ENCODE measurements around the gene EI24. TPM values are rescaled to one million over a fixed set of nuclear protein-coding genes. Genes with fewer than 3 reads are reported as not detected.

The EI24 gene
- polyA plus RNA-seq, 2 of the 4 experiments (the other 2 are of a cell fraction), result 112 to 132 TPM

DNA sequence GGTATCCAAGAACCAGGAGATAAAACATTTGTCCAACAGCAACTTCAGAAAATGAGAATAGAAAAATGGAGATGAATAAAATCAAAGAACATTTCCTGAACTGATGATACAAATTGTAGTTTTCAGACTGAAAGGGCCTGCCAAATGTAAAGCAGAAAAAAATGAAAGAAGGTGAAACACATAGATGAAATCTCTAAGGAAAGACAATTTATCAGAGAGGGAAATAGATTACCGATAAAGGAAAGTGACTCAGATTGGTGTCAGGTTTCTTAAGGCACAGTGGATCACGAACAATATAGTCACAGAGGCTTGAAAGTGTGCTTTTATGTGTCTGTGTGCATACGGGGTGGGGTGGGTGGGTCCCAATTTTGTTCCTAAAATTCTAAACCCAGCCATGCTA, 19.2 kb downstream of the EI24 start:
- ATAC-seq (no peak), FAIRE-seq (no peak), DNase-seq (ENCODE audit: low read depth in 1 of 2, low spot score in 1 of 2) (no peak)
- peak overlapping the region; percentile 27; the same call in 1 of the 3 replicates for H3K4me2 ChIP-seq
- TF ChIP-seq FOSL2 (IDR thresholded peaks at IDR 0.05), result no peak
- TF ChIP-seq FOSL2 (CRISPR knock-in tag; IDR thresholded peaks at IDR 0.05), result no peak
- TF ChIP-seq RAD21 (conservative IDR thresholded peaks at IDR 0.05 in 1 of 2, IDR thresholded peaks at IDR 0.05 in 1 of 2), result no peak
- TF ChIP-seq NFE2L2 (conservative IDR thresholded peaks at IDR 0.05; ENCODE audit: low read length), result no peak
- no peak for TF ChIP-seq HEYL (CRISPR knock-in tag; IDR thresholded peaks at IDR 0.05)
- TF ChIP-seq, protein P1, sequence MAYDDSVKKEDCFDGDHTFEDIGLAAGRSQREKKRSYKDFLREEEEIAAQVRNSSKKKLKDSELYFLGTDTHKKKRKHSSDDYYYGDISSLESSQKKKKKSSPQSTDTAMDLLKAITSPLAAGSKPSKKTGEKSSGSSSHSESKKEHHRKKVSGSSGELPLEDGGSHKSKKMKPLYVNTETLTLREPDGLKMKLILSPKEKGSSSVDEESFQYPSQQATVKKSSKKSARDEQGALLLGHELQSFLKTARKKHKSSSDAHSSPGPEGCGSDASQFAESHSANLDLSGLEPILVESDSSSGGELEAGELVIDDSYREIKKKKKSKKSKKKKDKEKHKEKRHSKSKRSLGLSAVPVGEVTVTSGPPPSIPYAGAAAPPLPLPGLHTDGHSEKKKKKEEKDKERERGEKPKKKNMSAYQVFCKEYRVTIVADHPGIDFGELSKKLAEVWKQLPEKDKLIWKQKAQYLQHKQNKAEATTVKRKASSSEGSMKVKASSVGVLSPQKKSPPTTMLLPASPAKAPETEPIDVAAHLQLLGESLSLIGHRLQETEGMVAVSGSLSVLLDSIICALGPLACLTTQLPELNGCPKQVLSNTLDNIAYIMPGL (CRISPR knock-in tag; IDR thresholded peaks at IDR 0.05; ENCODE audit: borderline replicate concordance), result no peak
- no peak for TF ChIP-seq PHF8 (IDR thresholded peaks at IDR 0.05; ENCODE audit: borderline replicate concordance, low read depth)
- TF ChIP-seq ZNF302 (CRISPR knock-in tag; IDR thresholded peaks at IDR 0.05), result no peak
- TF ChIP-seq, protein P2, sequence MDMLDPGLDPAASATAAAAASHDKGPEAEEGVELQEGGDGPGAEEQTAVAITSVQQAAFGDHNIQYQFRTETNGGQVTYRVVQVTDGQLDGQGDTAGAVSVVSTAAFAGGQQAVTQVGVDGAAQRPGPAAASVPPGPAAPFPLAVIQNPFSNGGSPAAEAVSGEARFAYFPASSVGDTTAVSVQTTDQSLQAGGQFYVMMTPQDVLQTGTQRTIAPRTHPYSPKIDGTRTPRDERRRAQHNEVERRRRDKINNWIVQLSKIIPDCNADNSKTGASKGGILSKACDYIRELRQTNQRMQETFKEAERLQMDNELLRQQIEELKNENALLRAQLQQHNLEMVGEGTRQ (IDR thresholded peaks at IDR 0.05), result no peak
- no peak for TF ChIP-seq HOXB5 (CRISPR knock-in tag; IDR thresholded peaks at IDR 0.05)
- no peak for TF ChIP-seq CHD4 (IDR thresholded peaks at IDR 0.05; ENCODE audit: borderline replicate concordance)
- no peak for TF ChIP-seq CHD2 (IDR thresholded peaks at IDR 0.05; ENCODE audit: low read length, partially characterized antibody)
- POLR2A ChIA-PET, result no interaction called here
- H3K9me3 ChIP-seq, result no peaks in the 10 kb centered on the region
- no peak overlapping the region for H3K4me3 ChIP-seq
- 15% methylated on average over 3 of the region's 3 CpGs for WGBS (ENCODE audit: missing lambda C conversion rate)
- CTCF ChIA-PET, result no interaction called here
- peaks cover 12% of the 10 kb centered on the region; the same call in 2 of the 3 replicates for H3K4me1 ChIP-seq
- H3K27ac ChIP-seq, result no peak overlapping the region

DNA sequence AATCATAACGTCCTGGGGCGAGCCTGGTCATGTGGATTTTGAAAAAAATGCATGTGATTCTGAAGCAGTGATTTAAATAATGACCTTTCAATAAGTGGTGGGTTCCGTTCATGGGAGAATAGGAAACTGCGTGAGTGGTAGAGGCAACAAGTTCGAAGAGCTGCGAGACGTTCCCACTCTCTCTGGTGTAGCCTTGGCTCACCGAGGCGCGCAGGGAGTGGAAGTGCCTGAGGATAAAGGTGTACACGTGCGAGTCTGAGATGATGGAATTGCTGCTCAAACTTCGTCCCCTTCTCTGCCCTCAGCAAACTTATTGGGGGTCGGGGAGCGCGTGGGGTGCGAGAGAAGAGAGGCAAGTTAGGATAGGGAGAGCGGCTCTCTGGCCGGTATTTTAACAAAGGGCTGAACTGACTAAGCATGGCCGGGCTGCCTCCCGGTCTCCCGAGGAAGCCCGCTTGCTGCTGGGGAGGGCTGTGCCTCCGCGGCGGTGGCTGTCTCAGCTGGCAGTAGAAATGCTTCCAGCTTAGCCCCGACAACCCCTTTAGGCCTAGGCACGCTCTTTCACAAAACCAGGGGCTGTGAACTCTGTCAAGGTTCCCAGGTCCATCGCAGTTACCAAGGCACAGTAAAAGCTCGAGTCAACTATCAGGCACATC, 22.5 kb downstream of the EI24 start:
- POLR2A ChIA-PET, result interaction anchor here (0.9 to 1.8 kb wide), 4 partner anchors 9 to 638 kb away, joined by 3 to 16 read pairs (median 7); partner anchors contain the start of genes EI24 and HYLS1
- Histone ChIP-seq H3K4me2 (peak overlapping the region; percentile 81), H3K27ac (peak overlapping the region; percentile 84 to 96), H3K9me3 (no peaks in the 10 kb centered on the region), H3K4me3 (peak overlapping the region; percentile 55), H3K4me1 (peaks cover 23% of the 10 kb centered on the region; the same call in 2 of the 3 replicates)
- CTCF ChIA-PET, result interaction anchor here (0.6 to 1.9 kb wide), 3 partner anchors 22 to 36 kb away, joined by 3 to 5 read pairs (median 4); partner anchors contain the start of genes CHEK1 and EI24
- WGBS (ENCODE audit: missing lambda C conversion rate), result 8% methylated on average over 27 of the region's 30 CpGs
- FAIRE-seq (no peak), DNase-seq (ENCODE audit: low read depth in 1 of 2, low spot score in 1 of 2) (peak in 1 of 2 experiments; percentile 10), ATAC-seq (peak; percentile 60 to 62)
- TF ChIP-seq, protein P3, sequence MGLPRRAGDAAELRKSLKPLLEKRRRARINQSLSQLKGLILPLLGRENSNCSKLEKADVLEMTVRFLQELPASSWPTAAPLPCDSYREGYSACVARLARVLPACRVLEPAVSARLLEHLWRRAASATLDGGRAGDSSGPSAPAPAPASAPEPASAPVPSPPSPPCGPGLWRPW (IDR thresholded peaks at IDR 0.05), result no peak
- TF ChIP-seq, protein P4, sequence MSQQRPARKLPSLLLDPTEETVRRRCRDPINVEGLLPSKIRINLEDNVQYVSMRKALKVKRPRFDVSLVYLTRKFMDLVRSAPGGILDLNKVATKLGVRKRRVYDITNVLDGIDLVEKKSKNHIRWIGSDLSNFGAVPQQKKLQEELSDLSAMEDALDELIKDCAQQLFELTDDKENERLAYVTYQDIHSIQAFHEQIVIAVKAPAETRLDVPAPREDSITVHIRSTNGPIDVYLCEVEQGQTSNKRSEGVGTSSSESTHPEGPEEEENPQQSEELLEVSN (IDR thresholded peaks at IDR 0.05; ENCODE audit: borderline replicate concordance, low read depth), result no peak
- TF ChIP-seq, protein P2 (IDR thresholded peaks at IDR 0.05), result no peak
- TF ChIP-seq ESRRA (IDR thresholded peaks at IDR 0.05; ENCODE audit: borderline replicate concordance, low read length), result no peak
- no peak for TF ChIP-seq NPAS2 (CRISPR knock-in tag; IDR thresholded peaks at IDR 0.05; ENCODE audit: borderline replicate concordance)
- TF ChIP-seq MYC (IDR thresholded peaks at IDR 0.05; ENCODE audit: borderline replicate concordance, low read length), result no peak
- TF ChIP-seq, protein P5, sequence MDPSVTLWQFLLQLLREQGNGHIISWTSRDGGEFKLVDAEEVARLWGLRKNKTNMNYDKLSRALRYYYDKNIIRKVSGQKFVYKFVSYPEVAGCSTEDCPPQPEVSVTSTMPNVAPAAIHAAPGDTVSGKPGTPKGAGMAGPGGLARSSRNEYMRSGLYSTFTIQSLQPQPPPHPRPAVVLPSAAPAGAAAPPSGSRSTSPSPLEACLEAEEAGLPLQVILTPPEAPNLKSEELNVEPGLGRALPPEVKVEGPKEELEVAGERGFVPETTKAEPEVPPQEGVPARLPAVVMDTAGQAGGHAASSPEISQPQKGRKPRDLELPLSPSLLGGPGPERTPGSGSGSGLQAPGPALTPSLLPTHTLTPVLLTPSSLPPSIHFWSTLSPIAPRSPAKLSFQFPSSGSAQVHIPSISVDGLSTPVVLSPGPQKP (IDR thresholded peaks at IDR 0.05; ENCODE audit: low read depth, low read length), result no peak
- no peak for TF ChIP-seq RARB (CRISPR knock-in tag; IDR thresholded peaks at IDR 0.05)
- TF ChIP-seq HOXB5 (CRISPR knock-in tag; IDR thresholded peaks at IDR 0.05), result 0 out of 2 replicates have a peak, but pooled peaks have one; percentile 25
- TF ChIP-seq RAD21 (conservative IDR thresholded peaks at IDR 0.05 in 1 of 2, IDR thresholded peaks at IDR 0.05 in 1 of 2), result no peak
- no peak for TF ChIP-seq CHD4 (IDR thresholded peaks at IDR 0.05; ENCODE audit: borderline replicate concordance)
- no peak for TF ChIP-seq RNF2 (IDR thresholded peaks at IDR 0.05; ENCODE audit: borderline replicate concordance, low read depth)
- TF ChIP-seq ZC3H11A (IDR thresholded peaks at IDR 0.05), result no peak
- TF ChIP-seq, protein P6, sequence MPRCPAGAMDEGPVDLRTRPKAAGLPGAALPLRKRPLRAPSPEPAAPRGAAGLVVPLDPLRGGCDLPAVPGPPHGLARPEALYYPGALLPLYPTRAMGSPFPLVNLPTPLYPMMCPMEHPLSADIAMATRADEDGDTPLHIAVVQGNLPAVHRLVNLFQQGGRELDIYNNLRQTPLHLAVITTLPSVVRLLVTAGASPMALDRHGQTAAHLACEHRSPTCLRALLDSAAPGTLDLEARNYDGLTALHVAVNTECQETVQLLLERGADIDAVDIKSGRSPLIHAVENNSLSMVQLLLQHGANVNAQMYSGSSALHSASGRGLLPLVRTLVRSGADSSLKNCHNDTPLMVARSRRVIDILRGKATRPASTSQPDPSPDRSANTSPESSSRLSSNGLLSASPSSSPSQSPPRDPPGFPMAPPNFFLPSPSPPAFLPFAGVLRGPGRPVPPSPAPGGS (IDR thresholded peaks at IDR 0.05), result no peak
- 0 out of 2 replicates have a peak, but pooled peaks have one; percentile 45 for TF ChIP-seq HOXA7 (CRISPR knock-in tag; IDR thresholded peaks at IDR 0.05)
- TF ChIP-seq FOSB (CRISPR knock-in tag; IDR thresholded peaks at IDR 0.05), result peak; percentile 67; the same call in 1 of the 2 replicates
- no peak for TF ChIP-seq BHLHE40 (IDR thresholded peaks at IDR 0.05; ENCODE audit: low read depth, low read length)
- no peak for TF ChIP-seq HEYL (CRISPR knock-in tag; IDR thresholded peaks at IDR 0.05)
